HG03460 (cell line): ENCODE data around the gene ENAH.

Source experiments
- ATAC-seq: cut with Tn5 transposase; IDR thresholded peaks from one replicate; pipeline ENCODE4 v1.9.1; 2021; ENCODE audit not compliant: unreplicated experiment

ENAH gene

DNA sequence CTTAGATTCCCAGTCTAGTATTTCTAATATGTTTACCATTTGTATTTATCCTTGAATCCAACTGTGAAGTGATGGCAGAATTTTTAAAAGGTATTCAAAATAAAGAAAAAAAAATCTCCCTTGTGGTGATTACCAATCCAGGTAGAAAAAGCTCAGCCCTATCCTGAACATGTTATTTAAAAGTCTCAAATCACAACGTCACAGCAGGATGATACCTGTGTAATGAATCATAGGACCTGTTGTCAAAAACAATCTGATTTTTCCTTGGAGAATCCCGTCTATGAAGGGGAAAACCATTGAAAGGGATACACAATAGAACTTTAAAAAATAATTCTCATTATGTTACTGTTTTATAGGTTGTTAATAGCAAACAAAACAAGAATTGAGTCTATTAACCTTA is 148.1 kb downstream of the ENAH start:
- no peak for ATAC-seq

DNA sequence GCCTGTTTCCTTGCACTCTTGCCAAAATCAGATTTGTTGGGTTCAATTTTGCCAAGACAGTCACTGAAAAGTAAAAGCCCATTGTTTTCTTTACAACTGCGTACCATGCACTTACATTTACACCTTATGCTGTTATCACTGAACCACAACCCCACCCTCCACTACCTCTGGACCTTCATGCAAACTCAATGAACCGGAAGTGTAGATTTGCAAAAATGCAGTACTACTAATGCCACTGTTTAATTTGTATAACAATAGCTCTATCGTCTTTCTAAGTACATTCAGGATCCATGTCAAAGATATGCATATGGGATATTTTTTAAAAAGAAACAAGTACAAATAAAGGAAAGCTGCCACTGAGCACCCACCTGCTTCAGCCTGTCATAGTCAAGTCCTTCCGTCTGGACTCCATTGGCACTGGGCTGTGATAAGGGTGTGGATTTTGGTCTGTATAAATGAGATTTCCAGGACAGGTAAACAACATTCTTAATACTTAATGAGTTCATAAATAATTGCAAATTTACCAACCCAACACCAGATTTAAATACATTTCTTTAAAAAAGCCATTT is 152.2 kb downstream of the ENAH start:
- ATAC-seq, result no peak

DNA sequence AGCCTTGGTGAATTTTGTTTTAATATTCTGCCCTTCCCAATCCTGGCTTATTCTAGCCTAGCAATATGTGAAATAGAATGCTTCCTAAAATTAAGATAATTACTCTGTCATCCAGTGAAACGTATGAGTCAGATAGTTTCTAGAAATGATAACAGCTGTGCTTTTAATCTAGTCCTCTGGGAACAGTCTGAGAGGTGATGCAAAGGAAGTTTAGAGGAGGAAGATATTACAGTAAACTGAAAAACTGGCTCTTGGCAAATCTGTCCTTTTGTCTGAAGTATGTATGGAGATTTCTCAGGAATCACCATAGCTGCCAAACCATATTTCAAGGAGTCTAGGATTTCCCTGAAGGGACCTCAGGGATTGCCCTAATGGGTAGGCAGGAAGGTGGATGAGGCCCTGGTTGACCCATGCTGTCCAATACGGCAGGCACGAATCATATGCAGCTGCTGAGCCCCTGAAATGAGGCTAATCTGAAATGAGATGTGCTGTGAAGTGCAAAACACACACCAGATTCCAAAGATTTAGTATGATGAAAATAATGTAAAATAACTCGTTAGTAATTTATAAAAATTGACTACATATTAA is 154.3 kb downstream of the ENAH start:
- ATAC-seq, result no peak

DNA sequence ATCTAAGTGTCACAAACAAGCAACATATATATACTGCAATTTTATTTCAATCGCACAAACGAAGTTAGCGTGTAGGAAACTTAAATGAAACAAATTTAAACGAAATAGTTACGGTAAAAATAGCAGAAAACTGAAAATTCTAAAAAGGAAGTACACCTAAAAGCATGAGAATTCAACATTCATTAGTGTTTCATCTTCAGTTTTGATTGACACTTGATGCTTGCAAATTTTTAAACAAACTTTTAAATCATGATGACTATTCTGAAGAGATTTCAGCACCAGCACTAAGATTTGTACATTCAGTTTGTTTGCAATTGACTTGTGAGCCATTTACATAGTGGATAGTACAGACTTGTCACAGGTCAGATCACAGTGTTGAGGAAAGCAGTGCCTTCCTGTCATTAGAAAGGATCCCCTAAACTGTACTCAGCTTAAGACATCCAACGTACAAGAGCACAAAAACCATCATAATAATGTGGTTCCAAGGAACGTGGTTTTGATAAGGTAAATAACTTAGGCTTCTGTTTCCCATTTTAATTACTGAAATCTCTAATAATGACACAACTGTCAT is 158.0 kb downstream of the ENAH start:
- ATAC-seq, result no peak

DNA sequence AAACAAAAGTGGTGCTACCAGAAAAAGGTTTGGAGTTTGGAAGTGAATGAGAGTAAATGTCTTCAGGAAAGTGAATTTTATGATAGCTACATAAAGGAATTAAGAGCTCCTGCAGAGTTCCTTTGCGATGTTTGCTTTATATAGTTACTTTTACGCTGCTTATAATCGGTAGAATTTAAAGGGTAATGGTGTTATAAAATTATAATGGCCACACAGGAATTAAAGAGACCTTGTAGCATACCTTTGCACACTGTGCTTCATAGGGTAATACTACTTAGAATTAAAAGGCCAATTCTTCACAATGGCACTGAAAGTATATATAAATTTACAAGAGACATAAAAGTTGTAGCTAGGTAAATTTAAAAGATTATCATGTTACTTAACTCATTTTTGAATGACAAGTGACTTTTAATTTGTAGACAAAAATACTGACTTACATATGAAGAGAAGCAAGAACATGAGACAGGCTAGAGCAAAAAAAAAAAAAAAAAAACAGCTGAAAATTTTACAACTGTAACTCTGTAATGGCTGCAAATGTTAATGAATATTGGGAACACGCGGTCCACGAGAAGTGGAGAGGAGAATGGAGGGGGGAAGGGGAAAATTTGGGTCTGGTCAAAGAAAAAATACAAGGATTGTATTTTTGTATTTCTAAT is 159.2 kb downstream of the ENAH start:
- no peak for ATAC-seq

DNA sequence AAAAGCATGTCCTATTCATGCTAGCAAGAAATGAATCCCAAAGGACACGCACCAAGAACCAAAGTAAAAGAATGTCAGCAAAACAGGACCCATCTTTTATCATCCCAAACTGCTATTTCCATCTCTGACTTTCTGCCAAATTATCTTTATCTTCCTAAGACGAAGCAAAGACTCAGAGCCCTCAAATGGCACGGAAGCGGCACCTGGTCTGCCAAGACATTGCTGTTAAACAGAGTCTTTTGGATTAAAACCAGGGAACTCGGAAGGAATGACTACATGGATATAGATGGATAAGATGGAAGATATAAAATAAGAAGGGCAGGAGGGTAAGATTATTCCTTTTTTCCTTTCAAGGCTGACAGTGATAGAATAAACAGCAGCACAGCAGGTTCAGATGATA is 164.2 kb downstream of the ENAH start:
- ATAC-seq, result no peak

DNA sequence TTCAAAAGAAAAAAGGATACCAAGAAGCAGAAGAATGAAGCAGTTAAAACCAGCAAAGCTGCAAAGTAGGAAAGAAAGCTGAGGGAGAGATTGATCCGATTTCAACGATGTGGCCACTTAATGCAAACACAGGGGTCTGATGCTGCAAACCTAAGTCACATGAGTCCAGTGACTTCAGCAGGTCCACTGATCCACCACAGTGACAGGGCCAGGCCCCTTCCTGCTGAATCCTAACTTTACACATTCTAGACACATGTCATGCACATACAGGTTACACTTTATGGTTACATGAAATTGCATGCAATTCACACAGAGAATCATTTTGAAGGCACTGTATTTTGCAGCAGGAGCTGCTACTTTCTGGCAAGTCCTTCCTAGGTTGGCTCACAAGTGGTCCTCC is 166.1 kb downstream of the ENAH start:
- ATAC-seq, result no peak

DNA sequence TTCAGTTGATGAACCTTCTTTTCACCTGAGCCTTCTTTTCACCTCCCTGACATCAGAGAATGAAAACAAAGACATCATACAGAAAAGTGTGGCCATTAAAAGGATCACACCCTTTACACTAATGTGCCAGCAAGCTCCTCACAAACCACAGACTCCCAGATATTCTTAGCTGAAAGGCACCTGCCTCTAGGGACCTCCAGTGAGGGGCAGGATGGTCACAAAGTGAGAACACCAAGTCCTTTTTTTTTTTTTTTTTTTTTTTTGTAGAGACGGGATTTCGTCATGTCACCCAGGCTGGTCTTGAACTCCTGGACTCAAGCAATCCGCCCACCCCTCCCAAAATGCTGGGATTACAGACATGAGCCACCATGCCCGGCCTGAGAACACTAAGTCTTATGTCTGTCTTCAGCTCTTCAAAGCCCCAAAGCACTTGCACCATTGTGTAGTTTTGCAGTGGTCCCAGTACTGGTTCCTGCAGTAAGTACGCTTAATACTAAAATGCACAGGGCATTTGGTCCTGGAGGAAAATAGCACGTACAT is 166.9 kb downstream of the ENAH start:
- no peak for ATAC-seq

DNA sequence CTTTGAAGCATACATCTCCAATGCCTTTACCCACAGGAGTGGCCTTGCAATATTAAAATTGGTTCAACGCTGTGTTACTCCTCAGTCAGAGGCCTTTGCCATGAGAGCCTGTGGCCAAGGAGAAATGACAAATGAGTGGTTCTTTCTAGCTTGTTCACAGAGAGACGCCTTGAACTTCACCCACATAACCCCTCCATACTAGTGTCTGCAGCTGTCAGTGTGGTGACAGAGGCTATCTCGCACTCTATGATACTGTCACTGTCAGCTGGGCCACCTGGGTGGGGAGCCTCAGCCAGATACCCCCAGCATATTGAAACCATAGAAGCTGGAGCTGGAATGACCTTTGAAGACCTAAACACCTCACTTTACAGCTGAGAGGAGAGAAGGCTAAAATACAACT is 167.7 kb downstream of the ENAH start:
- ATAC-seq, result no peak

DNA sequence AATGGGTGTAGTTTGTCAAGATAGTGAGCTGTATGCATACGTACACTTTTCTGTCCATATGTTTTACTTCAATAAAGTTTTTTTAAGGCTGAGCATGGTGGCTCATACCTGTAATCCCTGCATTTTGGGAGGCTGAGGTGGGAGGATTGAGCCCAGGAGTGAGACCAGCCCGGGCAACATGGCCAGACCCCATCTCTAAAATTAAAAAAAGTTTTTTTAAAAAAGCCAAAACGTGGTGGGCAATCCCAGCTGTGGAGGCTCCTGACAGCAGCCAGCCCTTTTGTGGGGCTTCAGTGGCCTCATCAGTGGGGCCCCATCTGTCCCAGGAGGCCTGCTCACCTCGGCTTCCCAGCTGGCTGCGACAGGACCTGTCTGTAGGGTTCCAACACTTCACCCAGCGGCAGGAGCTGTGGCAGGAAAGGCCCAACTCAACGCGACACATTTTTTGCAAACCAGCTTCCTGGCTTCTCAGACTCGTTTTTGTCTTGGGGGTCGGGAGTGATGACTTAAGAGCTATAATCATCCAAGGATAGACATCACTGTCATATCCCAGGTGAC is 168.2 kb downstream of the ENAH start:
- no peak for ATAC-seq

DNA sequence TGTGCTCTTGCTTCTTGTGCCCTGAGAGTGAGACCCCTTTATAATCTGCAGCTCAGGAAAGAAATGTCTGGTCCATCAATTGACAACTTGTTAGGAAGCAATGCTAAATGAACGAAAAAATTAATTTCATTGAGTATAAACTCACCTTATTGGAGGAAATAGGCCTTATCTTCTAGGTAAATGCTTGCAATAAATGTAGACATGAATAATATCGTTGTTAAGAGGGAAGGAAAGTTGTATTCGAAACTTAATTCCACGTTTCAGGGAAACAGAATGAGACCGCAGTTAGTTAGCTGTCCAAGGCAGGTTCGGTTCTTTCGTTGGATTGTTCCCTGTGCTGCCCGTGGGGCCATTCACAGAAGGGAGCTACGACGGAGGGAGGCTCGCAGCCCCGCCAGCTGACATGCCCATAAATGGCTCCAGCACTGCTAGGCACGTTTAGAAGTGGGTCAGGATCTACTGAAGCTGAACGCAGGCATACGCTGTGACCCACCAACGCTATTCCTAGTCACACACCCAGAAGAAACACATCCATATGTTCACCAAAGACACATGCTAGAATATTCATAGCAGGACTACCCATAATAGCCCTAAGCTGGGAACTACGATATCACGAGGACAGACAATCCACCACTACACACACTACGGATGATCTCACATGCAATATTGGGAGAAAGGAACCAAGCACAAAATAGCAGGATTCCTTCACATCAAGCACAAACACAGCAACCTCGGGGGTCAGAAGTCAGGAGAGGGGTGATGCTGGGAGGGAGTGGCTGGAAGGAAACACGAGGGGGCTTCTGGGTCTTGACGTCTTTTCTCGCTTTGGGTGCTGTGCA is 168.9 kb downstream of the ENAH start:
- ATAC-seq, result no peak

DNA sequence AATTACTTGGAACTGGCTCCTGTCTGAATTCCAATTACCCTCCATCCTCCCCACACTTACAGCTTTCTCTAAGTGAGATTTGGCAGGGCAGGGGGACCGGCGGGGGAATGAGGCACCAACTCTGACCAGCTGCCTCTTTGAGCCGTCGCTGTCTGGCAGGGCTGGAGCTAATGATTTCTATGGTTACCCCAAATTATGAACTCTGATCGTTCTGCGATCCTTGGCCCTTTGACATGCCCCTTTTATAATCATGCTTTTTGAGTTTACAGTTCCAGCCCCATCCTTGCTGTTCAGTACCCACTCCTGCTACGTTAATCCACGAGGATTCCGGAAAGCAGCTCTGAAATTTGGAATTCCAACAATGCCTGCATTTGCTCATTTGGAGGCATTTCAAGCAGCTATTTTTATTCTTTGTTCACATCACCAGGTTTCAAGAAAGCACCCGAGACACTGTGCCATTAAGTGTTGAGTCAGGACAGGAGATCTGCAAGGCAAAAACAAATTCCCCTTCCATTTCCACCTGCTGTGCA is 170.4 kb downstream of the ENAH start:
- no peak for ATAC-seq

DNA sequence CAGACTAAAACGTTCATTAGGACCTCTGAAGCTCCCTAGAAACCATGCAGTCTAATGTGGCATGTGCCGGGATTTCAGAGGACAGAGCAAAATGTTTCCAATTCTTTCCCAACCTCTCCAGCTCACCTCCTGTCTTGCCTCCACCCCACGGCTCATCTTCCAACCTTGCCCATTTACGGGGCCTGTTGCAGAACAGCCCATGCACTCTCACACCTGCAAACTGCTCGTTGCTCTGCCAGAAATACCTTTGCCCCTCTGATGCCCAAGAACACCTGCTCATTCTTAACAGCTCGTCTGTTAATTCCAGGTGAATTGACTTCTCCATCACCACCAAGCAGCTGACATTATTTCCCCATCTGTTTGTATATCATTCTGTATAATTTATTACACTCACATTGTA is 171.2 kb downstream of the ENAH start:
- ATAC-seq, result no peak

DNA sequence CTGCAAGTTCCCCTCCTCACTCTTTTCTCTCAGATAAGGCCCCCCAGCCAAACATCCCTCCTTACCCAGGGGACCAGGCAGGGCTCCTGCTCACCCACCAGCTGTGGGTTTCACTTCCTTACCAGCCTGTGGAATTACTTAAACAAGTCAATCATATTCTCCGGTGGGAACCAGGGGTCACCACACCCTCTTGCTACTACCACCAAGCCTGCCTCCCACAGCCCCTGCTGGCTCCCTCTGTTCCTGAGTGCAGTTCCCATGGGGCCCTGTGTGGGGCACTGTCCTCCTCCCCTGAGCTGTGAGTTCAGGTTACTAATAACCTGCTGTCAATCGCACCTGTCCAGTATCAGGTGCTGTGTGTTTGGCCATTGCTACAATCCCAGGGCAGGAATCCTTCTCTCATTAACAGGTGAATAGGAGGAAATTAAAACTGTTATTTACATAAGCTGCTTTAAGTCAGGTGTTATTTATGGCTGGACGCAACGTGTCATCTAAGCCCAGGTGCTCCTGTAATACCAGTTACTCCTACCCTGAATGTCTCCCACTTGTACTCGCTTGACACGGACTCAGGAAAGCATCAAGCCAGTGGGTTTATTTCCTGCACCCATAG is 172.0 kb downstream of the ENAH start:
- ATAC-seq, result peak; percentile 84

DNA sequence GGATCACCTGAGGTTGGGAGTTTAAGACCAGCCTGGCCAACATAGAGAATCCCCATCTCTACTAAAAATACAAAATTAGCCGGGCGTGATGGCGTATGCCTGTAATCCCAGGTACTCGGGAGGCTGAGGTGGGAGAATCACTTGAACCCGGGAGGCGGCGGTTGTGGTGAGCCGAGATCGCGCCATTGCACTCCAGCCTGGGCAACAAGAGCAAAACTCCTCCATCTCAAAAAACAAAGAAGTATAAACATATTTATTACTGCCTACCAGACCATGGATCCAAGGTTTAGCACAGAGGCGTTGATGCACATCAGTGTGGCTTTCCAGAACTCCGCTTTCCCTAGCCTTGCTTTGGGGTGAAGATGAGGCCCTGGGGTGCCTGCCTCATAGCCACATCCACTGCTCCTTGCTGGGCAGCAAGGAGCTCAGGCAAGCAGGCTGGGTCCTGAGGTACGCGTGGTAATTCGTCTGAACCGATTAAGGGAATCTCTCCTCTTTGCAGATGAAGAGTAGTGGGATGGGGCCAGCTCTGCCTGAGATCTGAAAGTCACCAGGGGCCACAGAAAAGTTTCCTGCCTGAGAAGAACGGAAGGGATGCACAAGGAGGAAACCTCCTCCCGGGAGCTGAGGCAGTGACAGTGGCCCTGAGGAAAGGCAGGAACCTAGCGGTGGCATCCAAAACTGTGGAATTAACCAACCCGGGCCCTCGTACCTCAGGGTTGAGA is 172.8 kb downstream of the ENAH start:
- ATAC-seq, result no peak

DNA sequence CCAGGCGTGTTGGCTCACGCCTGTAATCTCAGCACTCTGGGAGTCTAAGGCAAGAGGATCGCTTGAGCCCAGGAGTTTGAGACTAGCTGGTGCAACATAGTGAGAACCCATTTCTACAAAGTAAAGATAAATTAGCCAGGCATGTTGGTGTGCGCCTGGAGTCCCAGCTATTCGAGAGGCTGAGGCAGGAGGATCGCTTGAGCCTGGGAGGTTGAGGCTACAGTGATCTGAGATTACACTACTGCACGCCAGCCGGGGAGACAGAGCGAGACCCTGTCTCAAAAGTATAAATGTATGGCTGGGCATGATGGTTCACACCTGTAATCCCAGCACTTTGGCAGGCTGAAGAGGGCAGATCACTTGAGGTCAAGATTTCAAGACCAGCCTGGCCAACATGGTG is 173.6 kb downstream of the ENAH start:
- ATAC-seq, result no peak

DNA sequence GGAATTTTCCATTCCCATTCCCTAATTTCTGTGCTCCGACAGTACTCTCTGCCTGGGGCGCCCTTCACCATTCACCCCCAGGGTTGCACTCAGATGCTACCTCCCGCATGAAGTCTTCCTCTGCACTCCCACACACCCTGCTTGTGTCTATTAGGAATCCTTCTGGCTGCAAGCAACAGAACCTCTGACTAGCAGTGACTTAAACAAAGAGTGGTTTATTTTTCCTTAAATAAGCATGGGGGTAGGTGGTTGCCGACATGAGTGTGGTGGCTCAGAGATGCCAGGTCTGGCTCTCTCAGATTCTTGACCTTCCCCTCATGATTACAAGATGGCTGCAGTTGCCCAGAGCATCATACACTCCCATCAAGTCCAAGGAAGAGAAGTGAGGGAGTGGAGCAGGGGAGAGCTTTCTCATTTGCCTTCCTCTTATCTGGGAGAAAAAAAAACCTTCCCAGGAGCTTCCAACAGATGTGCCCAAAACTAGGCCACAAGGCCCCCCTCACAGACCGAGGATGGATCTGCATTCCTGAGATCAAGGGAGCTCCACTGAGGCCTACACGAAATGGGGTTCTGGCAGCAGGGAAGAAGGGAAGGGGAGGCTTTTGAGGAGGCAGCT is 175.5 kb downstream of the ENAH start:
- no peak for ATAC-seq

DNA sequence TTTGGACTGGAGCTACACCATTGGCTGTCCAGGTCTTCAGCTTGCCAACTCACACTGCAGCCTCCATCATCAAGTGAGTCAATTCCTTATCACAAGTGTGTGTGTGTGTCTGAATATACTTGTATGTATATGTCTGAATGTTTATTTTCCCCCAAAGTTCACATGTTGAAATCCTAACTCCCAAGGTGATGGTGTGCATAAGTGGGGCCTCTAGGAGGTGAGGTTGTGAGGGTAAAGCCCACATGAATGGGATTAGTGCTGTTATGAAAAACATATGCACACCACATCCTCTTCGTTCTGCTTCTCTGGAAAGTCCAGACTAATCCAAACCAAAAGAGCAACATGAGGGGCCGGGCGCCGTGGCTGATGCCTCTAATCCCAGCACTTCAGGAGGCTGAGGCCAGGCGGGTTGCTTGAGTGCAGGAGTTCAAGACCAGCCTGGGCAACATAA is 176.4 kb downstream of the ENAH start:
- ATAC-seq, result no peak

DNA sequence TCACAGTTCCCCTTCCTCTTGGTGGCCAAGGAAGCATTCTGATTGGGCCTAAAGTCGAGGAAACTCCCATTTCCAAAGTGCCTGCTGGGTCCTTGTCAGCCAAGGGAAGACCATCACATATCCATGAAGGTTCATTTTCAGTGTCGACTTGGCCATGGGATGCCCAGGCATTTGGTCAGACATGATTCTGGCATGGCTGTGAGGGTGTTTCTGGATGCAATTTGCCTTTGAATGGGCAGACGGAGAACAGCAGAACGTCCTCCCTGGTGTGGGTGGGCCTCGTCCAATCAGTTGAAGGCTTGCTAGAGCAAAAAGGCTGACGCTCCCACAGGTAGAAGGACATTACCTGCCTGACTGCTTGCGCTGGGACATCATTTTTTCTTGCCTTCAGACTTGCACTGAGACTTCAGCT is 176.8 kb downstream of the ENAH start:
- ATAC-seq, result no peak
